Measurements from ENCODE around the gene GPC6. TPM values are rescaled to one million over a fixed set of nuclear protein-coding genes. Genes with fewer than 3 reads are reported as not detected.

Gene GPC6
- total RNA-seq, 3 donors from 2014 or later (not counting 1 experiment from before 2014, with no cell fraction given) = not detected

DNA sequence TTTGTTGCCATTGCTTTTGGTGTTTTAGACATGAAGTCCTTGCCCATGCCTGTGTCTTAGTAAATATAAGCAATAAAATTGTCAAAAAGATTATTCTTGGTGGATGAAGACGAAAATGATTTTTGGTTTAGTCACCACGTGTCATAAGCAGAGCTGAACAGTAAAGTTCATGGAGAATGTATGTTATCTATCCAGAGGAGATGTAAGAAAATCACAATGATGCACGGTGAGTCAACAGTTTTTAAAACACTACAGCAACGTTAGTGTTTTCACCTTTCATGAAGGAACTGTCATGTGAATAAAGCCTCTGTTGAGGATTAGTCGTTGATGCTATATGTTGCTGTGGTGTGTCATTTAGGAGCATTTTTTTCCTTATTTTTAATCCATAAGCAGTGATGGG lies 137.6 kb downstream of the GPC6 start:
- Histone ChIP-seq H3K27ac (ENCODE audit: low read length) (no peak overlapping the region), H3K27me3 (ENCODE audit: control insufficient read depth, insufficient read depth, low read length) (no peaks in the 10 kb centered on the region), H3K4me1 (ENCODE audit: control insufficient read depth, insufficient read depth, low read length) (no peaks in the 10 kb centered on the region), H3K36me3 (ENCODE audit: control insufficient read depth, insufficient read depth, low read length) (no peaks in the 10 kb centered on the region), H3K4me3 (ENCODE audit: low read length) (no peak overlapping the region), H3K9me3 (ENCODE audit: control insufficient read depth, insufficient read depth, low read length) (no peaks in the 10 kb centered on the region)
- DNase-seq (no peak), ATAC-seq (no peak)
- TF ChIP-seq, protein P1, sequence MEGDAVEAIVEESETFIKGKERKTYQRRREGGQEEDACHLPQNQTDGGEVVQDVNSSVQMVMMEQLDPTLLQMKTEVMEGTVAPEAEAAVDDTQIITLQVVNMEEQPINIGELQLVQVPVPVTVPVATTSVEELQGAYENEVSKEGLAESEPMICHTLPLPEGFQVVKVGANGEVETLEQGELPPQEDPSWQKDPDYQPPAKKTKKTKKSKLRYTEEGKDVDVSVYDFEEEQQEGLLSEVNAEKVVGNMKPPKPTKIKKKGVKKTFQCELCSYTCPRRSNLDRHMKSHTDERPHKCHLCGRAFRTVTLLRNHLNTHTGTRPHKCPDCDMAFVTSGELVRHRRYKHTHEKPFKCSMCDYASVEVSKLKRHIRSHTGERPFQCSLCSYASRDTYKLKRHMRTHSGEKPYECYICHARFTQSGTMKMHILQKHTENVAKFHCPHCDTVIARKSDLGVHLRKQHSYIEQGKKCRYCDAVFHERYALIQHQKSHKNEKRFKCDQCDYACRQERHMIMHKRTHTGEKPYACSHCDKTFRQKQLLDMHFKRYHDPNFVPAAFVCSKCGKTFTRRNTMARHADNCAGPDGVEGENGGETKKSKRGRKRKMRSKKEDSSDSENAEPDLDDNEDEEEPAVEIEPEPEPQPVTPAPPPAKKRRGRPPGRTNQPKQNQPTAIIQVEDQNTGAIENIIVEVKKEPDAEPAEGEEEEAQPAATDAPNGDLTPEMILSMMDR (IDR thresholded peaks at IDR 0.05) = no peak
- no peaks in the 10 kb centered on the region for H3K36me3 Mint-ChIP-seq
- 75% methylated on average over 5 of the region's 5 CpGs for WGBS (ENCODE audit: insufficient coverage)
- H3K4me1 Mint-ChIP-seq = no peaks in the 10 kb centered on the region
- H3K27me3 Mint-ChIP-seq (ENCODE audit: low read depth in 2 of 2) = no peaks in the 10 kb centered on the region
- intact Hi-C loops (cut with micrococcal nuclease) = no loop called here
- no peak overlapping the region for H3K27ac Mint-ChIP-seq
- H3K4me3 Mint-ChIP-seq = no peak overlapping the region
- peaks cover 9 to 10% of the 10 kb centered on the region in 2 donors for H3K9me3 Mint-ChIP-seq

DNA sequence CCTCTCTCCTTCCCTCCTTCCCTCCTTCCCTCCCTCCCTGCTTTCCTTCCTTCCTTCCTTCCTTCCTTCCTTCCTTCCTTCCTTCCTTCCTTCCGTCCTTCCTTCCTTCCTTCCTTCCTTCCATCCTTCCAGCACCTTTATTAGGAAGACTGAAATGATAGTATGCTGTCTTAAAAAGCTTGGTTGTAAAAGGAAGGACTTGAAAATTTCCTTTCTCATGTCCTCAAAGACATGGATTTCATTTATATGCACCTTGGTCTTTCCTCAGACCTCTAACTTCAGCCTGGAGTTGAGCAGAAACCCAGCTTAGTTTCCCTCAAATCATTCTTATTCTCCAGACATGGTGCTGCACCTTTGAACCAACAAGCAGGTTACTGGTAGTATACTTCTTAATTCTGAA lies 141.7 kb downstream of the GPC6 start:
- Mint-ChIP-seq H3K27ac (no peak overlapping the region), H3K4me3 (no peak overlapping the region), H3K27me3 (ENCODE audit: low read depth in 2 of 2) (no peaks in the 10 kb centered on the region), H3K9me3 (peaks cover 9 to 11% of the 10 kb centered on the region in 2 donors), H3K36me3 (no peaks in the 10 kb centered on the region), H3K4me1 (no peaks in the 10 kb centered on the region)
- H3K4me1 ChIP-seq (ENCODE audit: control insufficient read depth, insufficient read depth, low read length) = no peaks in the 10 kb centered on the region
- H3K9me3 ChIP-seq (ENCODE audit: control insufficient read depth, insufficient read depth, low read length) = no peaks in the 10 kb centered on the region
- no peak for DNase-seq
- H3K36me3 ChIP-seq (ENCODE audit: control insufficient read depth, insufficient read depth, low read length) = no peaks in the 10 kb centered on the region
- TF ChIP-seq, protein P1 (IDR thresholded peaks at IDR 0.05) = no peak
- H3K27ac ChIP-seq (ENCODE audit: low read length) = no peak overlapping the region
- ATAC-seq = no peak
- no CpG with 5 or more reads among the region's 1 CpG for WGBS (ENCODE audit: insufficient coverage)
- H3K27me3 ChIP-seq (ENCODE audit: control insufficient read depth, insufficient read depth, low read length) = no peaks in the 10 kb centered on the region
- intact Hi-C loops (cut with micrococcal nuclease) = no loop called here
- H3K4me3 ChIP-seq (ENCODE audit: low read length) = no peak overlapping the region

DNA sequence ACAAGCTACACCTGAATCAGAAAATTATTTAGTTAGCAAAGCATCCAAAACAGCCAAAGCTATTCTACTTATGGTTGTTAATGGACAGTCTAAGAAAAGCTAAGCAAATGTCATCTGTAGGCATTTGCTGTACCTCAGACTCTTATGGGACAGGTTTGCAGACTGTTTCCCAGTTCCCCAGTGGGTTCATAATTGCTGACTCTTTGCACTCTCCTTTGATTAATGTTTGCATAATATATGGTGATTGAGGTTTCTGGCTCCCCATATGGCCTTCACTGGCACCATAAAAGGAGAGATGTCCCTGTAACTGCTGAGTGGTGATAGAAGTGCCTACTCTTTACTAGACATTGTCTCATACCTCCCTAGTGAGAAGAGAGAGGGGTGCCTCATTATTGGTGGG lies 142.1 kb downstream of the GPC6 start:
- H3K4me1 ChIP-seq (ENCODE audit: control insufficient read depth, insufficient read depth, low read length) = no peaks in the 10 kb centered on the region
- Mint-ChIP-seq H3K9me3 (peaks cover 9 to 11% of the 10 kb centered on the region in 2 donors), H3K4me1 (no peaks in the 10 kb centered on the region), H3K4me3 (no peak overlapping the region), H3K27me3 (ENCODE audit: low read depth in 2 of 2) (no peaks in the 10 kb centered on the region), H3K27ac (no peak overlapping the region), H3K36me3 (no peaks in the 10 kb centered on the region)
- H3K36me3 ChIP-seq (ENCODE audit: control insufficient read depth, insufficient read depth, low read length) = no peaks in the 10 kb centered on the region
- intact Hi-C loops (cut with micrococcal nuclease) = no loop called here
- H3K27ac ChIP-seq (ENCODE audit: low read length) = no peak overlapping the region
- H3K27me3 ChIP-seq (ENCODE audit: control insufficient read depth, insufficient read depth, low read length) = no peaks in the 10 kb centered on the region
- H3K9me3 ChIP-seq (ENCODE audit: control insufficient read depth, insufficient read depth, low read length) = no peaks in the 10 kb centered on the region
- no peak for ATAC-seq
- no peak for DNase-seq
- H3K4me3 ChIP-seq (ENCODE audit: low read length) = no peak overlapping the region
- TF ChIP-seq, protein P1 (IDR thresholded peaks at IDR 0.05) = no peak

DNA sequence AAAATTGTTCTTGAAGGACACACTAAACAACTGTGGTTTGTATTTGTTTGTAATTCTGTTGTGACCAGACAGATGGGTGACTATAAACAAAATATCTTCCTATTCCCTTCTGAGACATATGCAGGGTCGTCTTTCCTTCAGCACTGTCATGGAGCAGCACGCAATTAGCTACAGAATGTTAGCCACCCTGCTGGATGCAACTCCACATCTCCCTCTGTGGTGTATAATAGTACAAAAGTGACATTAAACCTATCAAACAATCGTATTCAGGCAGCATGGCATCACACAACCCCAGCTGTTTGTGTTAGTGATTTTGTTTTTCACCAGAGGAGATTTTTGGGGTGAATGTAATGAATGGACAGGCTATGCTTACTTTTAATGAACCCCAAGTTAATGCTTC lies 146.2 kb downstream of the GPC6 start:
- Histone ChIP-seq H3K36me3 (ENCODE audit: control insufficient read depth, insufficient read depth, low read length) (no peaks in the 10 kb centered on the region), H3K27ac (ENCODE audit: low read length) (no peak overlapping the region), H3K9me3 (ENCODE audit: control insufficient read depth, insufficient read depth, low read length) (no peaks in the 10 kb centered on the region), H3K4me1 (ENCODE audit: control insufficient read depth, insufficient read depth, low read length) (no peaks in the 10 kb centered on the region), H3K27me3 (ENCODE audit: control insufficient read depth, insufficient read depth, low read length) (no peaks in the 10 kb centered on the region), H3K4me3 (ENCODE audit: low read length) (no peak overlapping the region)
- DNase-seq (no peak), ATAC-seq (no peak)
- Mint-ChIP-seq H3K4me1 (no peaks in the 10 kb centered on the region), H3K9me3 (peaks cover 5 to 7% of the 10 kb centered on the region in 2 donors), H3K36me3 (no peaks in the 10 kb centered on the region), H3K27me3 (ENCODE audit: low read depth in 2 of 2) (no peaks in the 10 kb centered on the region), H3K4me3 (no peak overlapping the region), H3K27ac (no peak overlapping the region)
- 80% methylated on average over 2 of the region's 3 CpGs for WGBS (ENCODE audit: insufficient coverage)
- TF ChIP-seq, protein P1 (IDR thresholded peaks at IDR 0.05) = no peak
- intact Hi-C loops (cut with micrococcal nuclease) = no loop called here

All from natural killer cell (primary cell).